GM19395 (cell line): ENCODE results near the gene TGM3.

ENCODE experiments used
- ATAC-seq: cut with Tn5 transposase; IDR thresholded peaks from one replicate; pipeline ENCODE4 v1.9.1; 2021; ENCODE audit warnings: mild to moderate bottlenecking, moderate library complexity; ENCODE audit not compliant: unreplicated experiment

Gene TGM3

DNA sequence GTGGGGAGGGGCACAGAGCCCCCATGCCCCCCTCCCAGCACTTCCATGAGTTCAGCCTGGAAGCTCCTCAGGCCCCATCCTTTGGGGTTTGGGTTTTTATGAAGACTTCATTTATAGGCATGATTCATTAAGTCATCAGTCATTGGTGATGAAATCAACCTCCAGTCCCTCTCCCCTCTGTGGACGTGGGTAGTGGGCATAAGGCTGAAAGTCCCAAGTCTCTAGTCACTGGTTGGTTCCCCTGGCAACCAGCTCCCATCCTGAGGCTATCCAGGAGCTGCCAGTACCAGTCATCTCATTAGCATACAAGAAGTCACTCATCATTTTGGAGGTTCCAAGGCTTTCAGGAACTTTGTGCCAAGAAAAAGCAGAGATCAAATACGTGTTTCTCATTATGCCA is 9.2 kb downstream of the TGM3 start:
- no peak for ATAC-seq

DNA sequence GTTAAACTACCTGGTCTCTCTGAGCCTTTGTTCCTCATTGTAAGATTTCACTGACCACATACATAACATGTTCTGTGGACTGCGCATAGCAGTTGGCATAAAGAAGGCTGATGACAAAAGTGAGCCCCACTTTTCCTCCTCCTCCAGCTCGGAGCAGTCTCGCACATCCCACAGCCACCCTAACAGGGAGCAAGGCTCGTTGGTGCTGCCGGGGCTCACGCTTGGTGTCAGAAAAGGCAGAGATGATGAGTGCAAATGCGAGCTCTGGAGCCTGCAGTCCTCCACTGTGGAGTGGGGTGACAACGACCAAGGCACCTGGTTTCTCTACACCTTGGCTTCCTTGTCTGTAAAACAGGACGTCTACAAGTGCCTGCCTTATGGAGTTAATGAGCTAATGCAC is 9.7 kb downstream of the TGM3 start:
- no peak for ATAC-seq

DNA sequence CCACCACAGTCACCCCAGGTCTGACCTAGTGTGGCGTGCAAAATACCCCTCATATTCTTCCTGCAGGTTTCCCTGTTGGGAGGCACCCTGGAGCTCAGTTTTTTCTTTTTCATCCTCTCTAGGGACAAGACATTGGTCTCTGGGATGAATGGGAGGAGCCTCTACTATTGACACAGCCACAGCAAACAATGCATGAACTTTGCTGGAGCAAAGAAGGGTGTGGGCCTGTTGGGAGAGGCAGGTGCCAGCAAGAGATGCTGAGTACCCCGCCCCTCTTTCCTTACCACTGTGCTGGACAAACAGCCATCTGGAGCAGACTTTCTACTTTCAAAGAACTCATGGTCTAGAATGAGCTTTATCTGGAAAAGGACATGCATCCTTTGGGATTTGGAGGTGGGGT is 10.1 kb downstream of the TGM3 start:
- no peak for ATAC-seq

DNA sequence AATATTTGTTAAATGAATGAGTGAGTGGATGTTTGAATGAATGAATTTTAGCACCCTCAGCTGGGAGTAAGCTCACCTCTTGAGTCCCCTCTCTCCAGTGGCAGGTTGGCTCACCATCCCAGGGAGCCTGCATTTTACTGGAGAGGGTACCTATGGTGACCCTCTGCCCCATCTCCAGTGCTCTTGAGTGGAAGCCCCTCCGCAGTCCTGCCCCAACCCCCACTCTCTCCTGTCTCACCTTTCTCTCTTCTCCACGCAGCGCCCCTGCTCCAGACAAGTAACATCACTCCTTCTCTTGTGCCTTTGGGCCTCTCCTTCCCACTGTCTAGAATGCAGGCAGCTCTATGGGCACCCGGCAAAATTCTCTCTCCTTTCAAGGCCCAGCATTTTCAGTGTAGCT is 11.3 kb downstream of the TGM3 start:
- no peak for ATAC-seq

DNA sequence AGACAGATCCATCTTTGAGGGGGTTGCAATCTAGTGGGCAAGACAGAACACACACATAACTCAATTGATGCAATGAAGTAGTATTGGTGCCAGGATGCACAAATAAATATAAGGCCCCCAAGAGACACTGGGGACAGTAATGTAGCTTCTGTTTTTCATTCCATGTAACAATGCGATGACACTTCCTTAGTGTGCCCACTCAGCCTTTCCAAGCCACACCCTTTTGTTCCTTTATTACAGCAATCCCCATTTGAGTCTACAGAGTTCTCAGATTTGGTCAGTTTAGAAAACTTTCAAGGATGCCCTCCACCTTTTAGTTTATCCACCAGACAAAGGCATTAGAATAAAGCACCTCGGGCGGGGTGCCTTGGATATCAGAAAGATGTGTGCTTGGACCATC is 15.5 kb downstream of the TGM3 start:
- no peak for ATAC-seq

DNA sequence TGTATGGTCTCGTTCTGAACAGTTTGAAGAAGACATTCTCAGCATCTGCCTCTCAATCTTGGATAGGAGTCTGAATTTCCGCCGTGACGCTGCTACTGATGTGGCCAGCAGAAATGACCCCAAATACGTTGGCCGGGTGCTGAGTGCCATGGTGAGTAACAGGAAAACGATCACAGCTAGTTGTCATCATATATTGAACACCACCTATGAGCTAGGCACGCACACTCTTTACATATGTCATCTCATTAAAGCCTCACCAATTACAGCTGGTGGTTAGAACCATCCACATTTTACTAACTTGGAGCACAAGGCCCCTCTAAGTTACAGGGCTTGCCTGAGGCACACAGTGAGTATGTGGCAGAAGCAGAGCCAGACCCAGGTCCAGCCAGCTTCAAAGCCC is 17.1 kb downstream of the TGM3 start:
- no peak for ATAC-seq

DNA sequence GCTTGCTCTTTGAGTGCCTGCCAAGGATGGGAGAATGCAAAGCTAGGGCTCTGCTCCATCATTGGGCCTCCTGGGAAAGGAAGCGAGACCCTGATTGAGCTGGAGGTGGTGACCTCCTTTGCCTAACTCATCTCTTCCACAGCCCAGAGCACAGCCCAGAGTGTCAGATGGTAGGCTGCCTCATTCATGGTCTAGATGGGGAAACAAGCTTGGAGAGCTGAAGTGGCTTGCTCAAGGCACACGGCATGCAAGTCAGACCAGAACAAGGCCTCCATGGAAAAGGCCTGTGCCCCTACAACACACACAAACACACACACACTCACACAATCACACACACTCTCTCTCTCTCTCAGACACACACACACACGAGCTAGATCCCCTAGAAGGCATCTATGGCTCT is 17.5 kb downstream of the TGM3 start:
- no peak for ATAC-seq

DNA sequence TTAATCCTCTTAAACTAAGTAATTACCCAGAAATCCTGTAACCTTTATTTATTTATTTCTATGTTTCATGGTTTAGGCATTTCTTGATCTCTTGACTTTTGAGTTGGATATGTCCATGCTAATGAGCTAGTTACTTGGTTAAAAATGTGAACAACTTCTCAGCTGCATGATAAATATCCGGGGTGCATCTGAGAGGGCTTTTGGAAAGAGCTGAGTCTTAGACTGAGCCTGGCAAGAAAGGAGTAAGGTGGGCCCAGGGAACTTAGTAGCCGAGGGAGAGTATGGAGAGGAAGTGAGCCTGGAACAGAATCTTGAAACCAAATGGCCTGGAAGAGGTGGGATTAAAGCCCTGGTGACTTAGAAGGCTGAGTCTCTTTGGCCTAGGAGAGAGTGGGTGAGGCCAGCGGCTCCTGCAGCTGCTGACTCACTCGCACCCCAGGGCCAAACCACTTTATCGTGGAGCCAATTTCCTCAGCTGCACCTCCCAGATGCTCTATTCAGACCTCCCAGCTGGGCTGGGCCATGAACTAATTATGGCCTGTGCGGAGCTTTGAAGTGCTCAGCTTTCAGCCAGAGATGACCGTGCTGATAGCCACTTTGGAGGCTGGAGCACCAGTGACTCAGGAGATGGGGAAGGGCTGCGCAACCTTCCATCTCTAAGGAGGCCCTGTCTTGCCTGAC is 19.1 kb downstream of the TGM3 start:
- no peak for ATAC-seq

DNA sequence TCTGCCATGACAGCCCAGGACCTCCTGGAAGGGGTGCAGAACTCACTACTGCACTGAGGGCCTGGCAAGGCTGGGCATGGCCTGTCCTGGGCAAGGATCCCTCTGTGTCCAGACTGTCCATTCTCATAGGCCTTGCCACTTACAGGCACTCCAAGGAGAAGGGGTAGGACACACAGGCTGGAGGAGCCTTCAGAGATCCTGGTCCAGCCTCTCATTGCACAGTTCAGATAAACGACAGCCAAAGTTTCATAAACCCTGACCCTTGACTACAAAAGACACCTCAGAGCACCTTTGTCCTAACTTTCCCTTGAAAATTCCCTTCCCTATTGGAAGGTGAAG is 19.6 kb downstream of the TGM3 start:
- no peak for ATAC-seq

DNA sequence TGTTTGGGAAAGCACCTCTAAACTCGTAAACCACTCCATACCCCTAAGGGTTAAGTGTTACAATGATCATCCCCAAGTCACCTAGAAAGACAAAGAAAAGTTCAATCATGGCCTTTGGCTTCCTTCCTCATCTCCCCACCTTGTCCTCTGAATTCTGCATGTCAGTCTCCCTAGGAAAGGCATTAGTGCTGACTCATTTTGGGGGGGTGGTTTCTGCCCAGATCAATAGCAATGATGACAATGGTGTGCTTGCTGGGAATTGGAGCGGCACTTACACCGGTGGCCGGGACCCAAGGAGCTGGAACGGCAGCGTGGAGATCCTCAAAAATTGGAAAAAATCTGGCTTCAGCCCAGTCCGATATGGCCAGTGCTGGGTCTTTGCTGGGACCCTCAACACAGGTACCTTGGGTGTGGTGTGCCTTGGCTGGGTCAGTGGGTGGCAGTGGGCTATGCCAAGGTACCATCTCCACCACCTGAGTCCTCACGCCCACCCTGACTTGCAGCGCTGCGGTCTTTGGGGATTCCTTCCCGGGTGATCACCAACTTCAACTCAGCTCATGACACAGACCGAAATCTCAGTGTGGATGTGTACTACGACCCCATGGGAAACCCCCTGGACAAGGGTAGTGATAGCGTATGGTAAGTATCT is 21.2 kb downstream of the TGM3 start:
- ATAC-seq: no peak

DNA sequence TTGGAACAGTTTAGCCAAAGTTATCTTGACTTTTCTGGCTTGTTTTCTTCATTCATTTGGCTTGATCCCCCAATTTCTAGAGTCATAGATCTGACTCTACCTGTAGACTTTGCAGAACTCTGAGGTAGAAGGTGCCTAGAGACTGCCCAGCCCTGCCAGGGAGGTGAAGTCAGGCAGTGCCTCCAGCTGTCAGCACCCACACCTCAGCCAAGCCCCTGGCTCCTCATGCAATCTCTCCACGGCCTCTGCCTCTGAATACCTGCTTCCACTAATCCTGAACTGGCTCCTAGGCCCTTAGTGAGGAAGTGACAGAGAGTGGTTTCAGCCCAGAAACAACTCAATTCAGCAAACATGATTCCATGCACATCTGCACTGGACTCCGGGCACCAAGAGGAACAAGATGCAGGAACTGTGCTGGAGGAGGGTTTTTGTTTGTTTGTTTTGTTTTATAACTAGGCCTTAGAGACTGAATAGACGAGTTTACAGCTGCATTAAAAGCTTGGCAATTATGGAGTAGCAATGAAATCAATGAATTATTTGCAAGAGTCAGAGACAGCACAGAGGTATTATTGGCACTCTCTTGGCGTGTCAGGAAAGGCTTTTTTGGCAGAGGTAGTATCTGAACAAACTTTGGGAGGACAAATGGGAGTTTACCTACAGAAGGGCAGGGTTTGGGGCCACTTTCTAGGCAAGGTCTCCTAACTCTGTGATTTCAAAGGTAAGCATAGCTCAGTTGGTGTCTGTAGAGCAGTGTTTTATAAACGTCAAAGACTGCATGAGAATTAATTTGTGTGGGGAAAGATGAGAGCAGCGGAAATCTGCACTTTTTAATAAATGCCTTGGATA is 25.2 kb downstream of the TGM3 start:
- ATAC-seq: no peak

DNA sequence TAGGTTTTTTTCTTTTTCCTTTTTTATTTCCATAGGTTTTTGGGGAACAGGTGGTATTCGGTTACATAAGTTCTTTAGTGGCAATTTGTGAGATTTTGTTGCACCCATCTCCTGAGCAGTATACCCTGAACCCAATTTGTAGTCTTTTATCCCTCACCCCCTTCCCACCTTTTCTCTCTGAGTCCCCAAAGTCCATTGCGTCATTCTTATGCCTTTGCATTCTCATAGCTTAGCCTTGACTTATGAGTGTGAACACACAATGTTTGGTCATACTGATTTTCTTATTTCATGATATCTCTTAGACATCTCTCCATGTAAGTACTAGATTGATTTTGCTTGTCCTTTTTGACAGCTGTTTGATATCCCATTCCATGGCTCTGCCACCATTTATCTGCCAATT is 27.2 kb downstream of the TGM3 start:
- no peak for ATAC-seq

DNA sequence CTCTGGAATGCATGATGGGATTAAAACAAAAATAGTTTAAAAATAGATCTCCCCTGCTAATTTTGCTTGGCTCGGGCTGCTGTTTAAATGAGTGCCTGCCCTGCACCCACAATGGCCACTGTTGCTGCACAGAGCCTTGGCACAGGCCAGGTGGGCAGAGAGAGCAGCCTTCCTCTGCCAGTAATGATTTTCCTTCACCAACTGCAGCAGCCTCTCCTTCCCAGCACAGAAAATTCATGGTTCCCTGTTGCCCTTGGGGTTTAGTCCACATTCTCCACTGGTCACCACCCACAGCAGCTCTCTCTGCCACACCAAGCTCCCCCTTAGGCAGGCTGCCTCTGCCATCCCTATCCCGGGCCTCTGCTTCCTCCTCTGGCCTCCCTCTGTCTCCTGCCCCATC is 30.2 kb downstream of the TGM3 start:
- no peak for ATAC-seq

DNA sequence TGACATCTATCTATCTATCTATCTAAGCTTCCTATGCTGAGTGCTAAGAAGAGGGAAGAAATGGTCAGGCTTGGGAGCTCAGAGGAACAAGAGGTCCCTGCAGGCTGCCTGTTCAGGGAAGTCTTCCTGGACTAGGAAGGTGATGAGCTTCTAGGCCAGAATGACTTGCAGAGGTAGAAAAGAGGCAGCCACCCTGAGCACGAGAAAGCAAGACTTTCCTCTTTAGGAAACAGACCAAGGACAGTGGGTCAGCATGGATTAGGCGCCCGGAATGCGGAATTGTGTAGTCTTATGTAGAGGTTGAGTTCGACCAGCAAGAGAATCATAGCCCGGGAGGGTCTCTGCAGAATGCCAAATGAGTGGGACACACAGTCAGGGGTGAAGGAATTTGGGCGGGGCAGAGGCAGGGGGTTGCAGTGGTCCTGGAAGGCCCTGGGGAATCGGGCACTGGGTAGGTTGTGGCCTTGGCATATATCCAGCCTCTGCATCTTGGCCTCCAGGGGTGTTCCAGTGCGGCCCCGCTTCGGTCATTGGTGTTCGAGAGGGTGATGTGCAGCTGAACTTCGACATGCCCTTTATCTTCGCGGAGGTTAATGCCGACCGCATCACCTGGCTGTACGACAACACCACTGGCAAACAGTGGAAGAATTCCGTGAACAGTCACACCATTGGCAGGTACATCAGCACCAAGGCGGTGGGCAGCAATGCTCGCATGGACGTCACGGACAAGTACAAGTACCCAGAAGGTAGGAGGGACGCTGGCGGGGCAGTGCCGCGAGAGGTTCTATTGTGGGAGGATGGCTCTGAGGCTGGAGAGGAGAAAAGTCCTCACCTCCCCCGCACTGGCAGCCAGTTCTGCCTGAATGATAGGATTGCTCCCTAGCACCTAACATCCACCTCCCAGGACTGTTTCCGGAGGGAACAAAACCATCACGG is 32.1 kb downstream of the TGM3 start:
- no peak for ATAC-seq

DNA sequence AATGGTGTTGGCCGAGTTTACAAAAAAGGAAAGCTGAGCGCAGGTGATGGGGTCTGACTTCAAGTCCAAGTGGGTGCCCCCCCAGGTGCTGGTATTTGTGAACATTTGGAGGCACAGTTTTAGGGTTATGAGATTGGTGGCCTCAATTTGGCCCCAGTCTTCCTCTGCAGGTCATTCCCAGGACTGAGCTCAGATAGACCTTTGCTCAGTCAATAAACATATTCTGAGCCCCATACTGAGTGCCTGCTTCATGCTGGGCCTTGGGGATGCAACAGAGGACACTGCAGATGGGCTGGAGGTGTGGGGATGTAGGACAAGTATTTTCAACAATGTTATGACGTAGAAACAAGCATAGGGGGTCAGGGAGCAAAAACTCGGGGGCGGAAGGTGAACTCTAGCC is 33.5 kb downstream of the TGM3 start:
- no peak for ATAC-seq

DNA sequence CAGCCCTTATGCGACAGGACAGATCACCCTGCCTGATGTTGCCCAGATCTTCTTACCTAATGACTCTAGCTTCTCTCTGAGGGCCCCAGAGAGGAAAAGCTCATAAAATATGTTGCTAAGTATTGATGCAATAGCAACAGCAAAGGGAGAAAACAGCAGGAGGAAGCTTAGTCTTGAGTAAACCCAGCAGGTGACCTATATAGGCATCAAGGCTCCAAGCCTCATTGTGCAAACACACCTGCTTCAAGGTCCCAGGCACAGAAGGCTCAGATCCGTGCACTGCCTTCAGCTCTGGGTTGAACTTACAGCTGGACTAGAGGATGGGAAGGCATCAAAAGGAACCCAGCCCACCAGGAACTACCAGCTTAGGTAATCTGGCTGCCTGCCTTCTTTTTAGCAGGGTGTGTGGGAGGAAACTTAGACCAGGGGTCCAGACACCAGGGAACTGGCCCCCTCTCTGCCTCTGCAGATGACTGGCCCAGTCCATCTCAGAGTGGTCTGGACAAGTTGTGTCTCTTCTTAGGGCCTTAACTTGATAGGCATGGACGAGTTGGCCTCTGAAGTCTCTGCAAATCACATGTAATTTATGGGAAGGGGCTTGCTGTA is 34.4 kb downstream of the TGM3 start:
- ATAC-seq: no peak

DNA sequence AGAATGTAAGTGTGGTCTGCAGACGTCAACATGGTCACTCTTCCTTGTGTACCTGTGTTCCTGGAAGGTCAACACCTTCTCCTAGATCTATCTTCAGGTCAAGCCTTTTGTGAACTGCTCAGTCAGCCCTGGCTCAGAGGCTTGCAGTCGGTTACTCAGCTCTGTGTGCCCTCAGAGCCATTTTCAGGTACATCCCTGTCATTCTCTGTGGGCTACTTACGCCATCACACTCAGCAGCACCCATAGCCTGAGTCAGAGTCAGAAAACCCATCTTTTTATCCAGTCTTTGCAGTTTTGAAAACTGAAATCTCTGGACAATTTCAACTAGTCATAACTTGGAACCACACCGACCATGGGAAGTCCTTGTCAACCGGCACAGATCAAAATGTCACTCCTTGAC is 35.3 kb downstream of the TGM3 start:
- ATAC-seq: no peak

DNA sequence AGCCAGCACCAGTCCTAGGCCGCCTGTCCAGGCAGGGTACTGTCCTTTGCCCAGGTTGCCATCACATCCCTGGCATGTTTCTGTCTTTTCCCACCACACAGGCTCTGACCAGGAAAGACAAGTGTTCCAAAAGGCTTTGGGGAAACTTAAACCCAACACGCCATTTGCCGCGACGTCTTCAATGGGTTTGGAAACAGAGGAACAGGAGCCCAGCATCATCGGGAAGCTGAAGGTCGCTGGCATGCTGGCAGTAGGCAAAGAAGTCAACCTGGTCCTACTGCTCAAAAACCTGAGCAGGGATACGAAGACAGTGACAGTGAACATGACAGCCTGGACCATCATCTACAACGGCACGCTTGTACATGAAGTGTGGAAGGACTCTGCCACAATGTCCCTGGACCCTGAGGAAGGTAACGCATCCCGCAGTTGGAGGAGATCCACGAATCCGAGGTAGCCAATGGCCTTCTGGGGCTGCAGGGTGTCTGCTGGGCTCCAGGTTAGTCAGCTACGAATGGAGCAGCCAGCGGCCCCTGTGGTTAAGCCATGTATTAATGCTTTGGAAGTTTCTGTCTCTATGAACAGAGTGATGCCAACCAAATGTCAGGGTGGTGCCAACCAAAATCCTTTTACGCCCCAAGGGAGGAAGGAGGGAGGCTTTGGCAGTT is 36.2 kb downstream of the TGM3 start:
- no peak for ATAC-seq

DNA sequence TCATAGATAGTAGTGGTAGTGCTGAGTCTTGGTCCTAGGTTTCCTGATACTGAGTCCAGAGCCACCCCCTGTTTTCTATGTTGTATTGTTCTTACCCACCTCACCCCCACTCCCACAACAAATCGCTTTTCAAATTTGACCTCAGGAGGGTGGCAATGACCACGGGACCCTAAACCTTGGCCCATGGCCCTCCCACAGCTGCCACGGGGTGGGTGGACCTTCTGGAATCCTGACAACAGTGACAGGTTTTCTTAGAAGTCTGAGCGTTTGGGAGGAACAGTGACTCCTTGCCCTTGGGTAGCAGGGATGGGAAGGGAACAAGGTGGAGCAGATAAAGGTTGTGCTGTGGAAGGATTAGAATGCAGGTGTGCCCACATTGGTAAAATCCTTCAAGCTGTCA is 36.9 kb downstream of the TGM3 start:
- no peak for ATAC-seq

DNA sequence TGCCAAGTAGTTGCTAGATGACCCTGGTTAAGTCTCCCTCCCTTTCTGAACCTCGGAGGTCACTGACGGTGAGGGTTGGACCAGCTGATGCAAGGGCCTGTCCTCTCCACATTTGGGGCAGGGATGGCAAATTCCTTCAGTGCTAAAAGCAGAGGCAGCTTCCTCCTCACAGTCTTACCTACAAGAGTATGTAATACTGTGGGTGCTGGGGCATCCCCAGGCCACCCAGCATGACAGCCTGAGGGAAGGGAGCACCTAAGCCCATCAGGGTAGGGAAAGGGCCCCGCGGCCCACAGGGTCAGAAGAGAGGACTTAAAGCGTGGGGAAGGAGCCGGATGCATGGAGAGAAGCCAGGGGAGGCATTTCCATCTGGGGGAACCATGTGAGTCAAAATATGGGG is 38.0 kb downstream of the TGM3 start:
- no peak for ATAC-seq
